GM12872 (cell line): ENCODE data around the gene TCF20.

ENCODE experiments used
- TF ChIP-seq, protein P1 (sequence below): IDR thresholded peaks from 3 replicates; pipeline ENCODE4 v1.5.1; 2011; ENCODE audit warnings: low read depth, mild to moderate bottlenecking, low read length, moderate library complexity; ENCODE audit not compliant: insufficient read depth

TCF20 gene

DNA sequence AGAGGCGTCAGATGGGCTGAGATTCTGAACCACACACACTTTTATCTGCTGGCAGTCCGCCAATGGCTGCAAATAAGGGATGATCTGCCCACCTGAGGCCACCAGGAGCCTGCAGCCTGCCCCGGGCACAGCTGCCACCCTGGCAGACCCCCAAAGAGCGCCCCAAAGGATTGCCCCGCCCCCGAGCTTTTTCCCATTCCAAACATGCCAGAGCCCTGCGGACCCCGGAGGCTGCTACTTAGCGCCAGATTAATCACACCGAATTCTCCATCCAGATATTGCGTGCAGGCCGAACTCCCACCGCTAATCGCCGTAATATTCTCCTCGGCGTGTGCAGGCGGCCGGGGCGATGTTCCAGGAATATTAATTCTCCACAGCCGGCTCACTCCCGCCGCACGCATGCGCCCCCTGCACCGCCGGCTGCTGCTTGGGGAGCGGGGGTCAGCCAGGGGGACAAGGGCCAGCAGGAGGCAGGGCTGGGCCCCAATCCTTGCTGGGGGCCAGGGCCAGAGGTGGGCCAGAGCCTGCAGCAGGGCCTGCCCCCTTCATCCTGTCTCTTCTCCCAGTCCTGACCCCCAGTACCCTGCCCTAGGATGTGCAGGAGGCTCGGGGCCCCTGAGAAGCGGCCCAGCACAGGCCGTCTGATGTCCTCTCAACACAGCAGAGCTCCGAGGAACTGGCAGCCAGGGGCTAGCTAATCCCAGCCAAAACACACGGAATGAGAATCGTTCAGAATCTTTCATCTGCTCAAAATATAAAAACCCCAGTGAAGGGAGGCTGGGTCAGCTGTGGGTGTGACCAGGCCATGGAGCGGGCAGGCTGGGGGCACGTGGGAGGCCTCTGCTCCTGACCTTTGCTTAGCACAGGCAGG, 19.5 kb upstream of the TCF20 start:
- TF ChIP-seq, protein P1, sequence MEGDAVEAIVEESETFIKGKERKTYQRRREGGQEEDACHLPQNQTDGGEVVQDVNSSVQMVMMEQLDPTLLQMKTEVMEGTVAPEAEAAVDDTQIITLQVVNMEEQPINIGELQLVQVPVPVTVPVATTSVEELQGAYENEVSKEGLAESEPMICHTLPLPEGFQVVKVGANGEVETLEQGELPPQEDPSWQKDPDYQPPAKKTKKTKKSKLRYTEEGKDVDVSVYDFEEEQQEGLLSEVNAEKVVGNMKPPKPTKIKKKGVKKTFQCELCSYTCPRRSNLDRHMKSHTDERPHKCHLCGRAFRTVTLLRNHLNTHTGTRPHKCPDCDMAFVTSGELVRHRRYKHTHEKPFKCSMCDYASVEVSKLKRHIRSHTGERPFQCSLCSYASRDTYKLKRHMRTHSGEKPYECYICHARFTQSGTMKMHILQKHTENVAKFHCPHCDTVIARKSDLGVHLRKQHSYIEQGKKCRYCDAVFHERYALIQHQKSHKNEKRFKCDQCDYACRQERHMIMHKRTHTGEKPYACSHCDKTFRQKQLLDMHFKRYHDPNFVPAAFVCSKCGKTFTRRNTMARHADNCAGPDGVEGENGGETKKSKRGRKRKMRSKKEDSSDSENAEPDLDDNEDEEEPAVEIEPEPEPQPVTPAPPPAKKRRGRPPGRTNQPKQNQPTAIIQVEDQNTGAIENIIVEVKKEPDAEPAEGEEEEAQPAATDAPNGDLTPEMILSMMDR = no peak

DNA sequence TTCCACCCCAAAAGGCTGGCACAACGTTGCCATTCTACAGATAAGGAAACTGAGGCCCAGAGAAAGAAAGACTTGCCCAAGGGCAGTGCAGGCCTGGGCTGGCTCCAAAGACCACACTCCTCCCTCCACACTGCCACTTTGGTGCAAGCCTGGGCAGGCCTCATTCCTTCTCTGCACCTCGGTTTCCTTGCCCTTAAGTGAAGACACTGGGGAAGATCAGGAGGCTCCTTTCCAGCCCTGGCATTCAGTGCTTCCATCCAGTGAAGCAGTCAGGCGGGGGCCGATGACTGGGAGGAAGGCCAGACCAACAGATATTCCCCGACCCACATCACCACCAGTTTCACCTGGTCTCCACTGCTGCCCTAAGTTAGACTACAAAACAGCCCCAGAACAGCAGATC, 18.3 kb upstream of the TCF20 start:
- TF ChIP-seq, protein P1 = no peak

DNA sequence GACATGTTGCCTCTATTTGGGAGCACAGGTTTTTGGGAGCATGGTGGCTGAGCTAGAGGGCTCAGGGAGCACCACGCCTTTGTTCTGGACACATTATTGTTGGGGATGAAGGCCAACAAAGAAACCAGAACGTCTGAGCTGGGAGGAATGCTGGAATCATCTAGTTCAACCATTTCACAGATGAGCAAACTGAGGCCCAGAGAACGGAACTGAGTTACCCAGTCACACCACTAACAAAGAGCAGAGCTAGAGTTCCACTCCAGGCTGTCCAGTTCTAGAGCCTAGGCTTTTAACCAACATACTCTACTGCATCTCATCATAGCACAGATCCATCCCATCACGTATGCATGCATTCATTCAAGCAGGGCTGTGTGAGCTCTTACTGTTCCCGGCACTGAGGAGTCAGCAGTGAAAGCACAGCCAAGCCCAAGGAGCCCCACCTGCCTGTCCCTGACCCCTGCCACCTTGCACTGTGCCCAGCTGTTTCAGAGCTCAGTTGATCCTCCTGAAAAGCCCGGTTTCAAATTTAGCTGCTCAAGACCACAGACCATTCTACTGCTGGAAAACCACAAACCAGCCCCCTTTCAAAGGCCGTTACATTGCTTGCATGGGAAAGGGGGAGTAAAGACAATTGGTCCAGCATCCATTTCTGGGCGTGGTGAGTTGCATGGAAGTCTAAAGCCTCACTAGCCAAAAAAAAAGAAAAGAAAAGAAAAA, 16.9 kb upstream of the TCF20 start:
- TF ChIP-seq, protein P1 = no peak

DNA sequence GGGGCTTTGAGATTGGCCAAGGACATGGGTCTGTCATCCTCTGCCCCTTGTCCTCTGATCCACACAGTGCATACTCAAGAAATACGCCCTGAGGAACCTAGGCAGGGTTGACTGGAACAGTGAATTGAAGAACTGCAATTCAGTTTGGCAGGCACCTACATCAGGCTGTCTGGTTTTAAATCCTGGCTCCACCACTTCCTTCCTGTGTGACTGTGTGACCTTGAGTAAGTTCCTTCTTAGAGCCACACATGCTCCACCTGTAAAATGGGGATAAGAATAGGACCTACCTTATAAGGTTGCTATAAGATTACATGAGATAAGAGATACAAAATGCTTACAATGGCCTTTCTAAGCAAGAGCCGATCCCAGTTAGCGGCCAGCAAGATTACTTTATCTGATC, 15.8 kb upstream of the TCF20 start:
- TF ChIP-seq, protein P1 = no peak

DNA sequence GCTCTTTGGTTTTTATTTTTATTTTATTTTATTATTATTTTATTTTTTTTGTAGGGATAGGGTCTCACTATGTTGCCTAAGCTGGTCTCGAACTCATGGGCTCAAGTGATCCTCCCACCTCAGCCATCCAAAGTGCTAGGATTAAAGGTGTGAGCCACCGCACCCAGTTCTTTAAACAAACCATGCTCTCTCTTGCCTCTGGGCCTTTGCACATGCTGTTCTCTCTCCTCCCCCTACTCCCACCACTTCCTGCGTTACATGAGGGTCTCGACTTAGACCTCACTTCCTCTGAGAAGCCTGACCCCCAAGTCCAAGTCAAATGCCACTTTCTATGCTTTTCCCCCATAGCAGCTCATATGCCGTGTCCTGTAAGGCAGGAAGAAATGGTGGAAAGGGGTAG, 15.2 kb upstream of the TCF20 start:
- TF ChIP-seq, protein P1 = no peak

DNA sequence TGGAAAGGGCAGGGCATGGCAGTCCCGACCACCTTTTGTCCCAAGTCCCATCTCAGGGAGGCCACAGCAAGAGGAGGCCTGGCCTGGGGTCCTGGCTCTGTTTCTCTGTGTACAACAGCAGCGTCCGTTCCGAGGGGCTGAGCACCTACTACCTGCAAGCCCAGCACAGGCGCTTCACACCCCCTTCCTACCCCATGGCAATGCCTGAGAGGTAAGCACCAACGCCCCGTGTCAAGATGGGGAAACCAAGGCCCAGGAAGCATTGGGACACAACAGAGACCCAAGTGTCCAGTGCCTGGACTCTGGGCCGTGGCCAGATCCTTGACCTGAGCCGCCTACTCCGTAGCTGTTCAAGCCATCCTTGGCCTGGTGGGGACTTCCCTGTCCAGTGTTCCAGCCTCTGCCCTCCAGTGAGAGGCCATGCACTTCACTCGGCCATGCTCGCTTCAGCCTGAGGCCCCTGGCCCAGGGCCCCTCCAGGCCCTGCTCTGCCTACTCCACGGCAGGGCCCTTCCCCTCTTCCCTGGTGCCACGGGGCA, 14.3 kb upstream of the TCF20 start:
- TF ChIP-seq, protein P1 = no peak

DNA sequence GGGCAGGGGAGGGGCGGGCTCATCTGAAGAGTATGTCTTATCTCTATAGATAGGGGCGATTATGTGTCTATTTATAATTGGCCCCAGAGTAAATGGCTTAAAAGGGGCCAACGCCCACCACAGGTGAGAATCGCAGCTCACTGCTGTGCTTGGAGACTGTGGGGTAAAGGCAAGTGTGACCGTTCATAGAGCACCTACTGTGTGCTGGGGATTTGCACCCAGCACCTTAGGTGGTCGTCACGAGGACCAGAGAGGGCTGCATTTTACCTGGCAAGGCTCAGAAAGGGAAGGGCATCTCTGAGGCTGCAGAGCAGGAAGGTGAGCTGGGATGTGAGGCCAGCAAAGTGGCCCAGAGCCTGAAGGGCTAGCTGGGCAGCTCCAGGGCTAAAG, 13.7 kb upstream of the TCF20 start:
- TF ChIP-seq, protein P1 = no peak
